AG08396 (cell line): Measurements from ENCODE around the gene TWNK.

Source experiments
- DNase-seq: peaks from one replicate; pipeline ENCODE4 v3.0.0; 2012; ENCODE audit warnings: low spot score, mixed read lengths

The TWNK gene

GRCh38 chr10:100996678-100997359, 9.5 kb downstream of the TWNK start:
- DNase-seq = peak; percentile 48

GRCh38 chr10:100997360-100998182, 10.2 kb downstream of the TWNK start:
- DNase-seq = peak; percentile 92

GRCh38 chr10:100998183-100998990, 11.0 kb downstream of the TWNK start:
- DNase-seq = peak; percentile 92

- DNase-seq = peak; percentile 92
Observed at GRCh38 chr10:100998991-100999741, 11.8 kb downstream of the TWNK start.

- no peak for DNase-seq
Observed at GRCh38 chr10:100999742-101000126, 12.4 kb downstream of the TWNK start, which contains the start of gene LZTS2. Gene LZTS2 (plus strand): TSS chr10:100999808. CDS start chr10:101002539, 2,731 bp downstream.

- peak; percentile 48 for DNase-seq
Observed at GRCh38 chr10:101000127-101000914, 13.0 kb downstream of the TWNK start.

- DNase-seq = peak; percentile 93
Observed at GRCh38 chr10:101000915-101001658, 13.7 kb downstream of the TWNK start.

GRCh38 chr10:101001659-101002035, 14.3 kb downstream of the TWNK start:
- no peak for DNase-seq

- no peak for DNase-seq
Observed at GRCh38 chr10:101002456-101002855, 15.1 kb downstream of the TWNK start.

- DNase-seq = no peak
Observed at GRCh38 chr10:101003639-101004206, 16.4 kb downstream of the TWNK start.

GRCh38 chr10:101005361-101005760, 18.0 kb downstream of the TWNK start:
- DNase-seq = no peak

GRCh38 chr10:101005869-101006567, 18.7 kb downstream of the TWNK start:
- no peak for DNase-seq

- DNase-seq = no peak
Observed at GRCh38 chr10:101006593-101007098, 19.3 kb downstream of the TWNK start.

- peak; percentile 60 for DNase-seq
Observed at GRCh38 chr10:101007099-101007711, 19.9 kb downstream of the TWNK start.

- DNase-seq = no peak
Observed at GRCh38 chr10:101007915-101008822, 20.8 kb downstream of the TWNK start.

- no peak for DNase-seq
Observed at GRCh38 chr10:101008823-101009423, 21.6 kb downstream of the TWNK start.

- no peak for DNase-seq
Observed at GRCh38 chr10:101010329-101010728, 23.0 kb downstream of the TWNK start.
